K562 (cell line): Measurements from ENCODE around the gene TMEM252. TPM values are rescaled to one million over a fixed set of nuclear protein-coding genes. Genes with fewer than 3 reads are reported as not detected.

Experiments
- ATAC-seq: fragments of 200-7000 bp; cut with Tn5 transposase; 3 replicates; pipeline ENCODE4 v1.9.1; 2020; ENCODE audit warnings: moderate library complexity
- BruUV-seq: library from RNA; stranded (reverse); fragments of 400-500 nt; replicated peaks from 2 replicates; lab custom pipeline; 2021; lab: Mats Ljungman, UMichigan
- CTCF ChIA-PET: fragments of 300-600 bp; formaldehyde crosslinking; extraction: SDS; loops from one replicate; lab custom pipeline; 2021; ENCODE audit warnings: low intra/inter-chr PET ratio; lab: Yijun Ruan, JAX
- POLR2A ChIA-PET: fragments of 300-600, 350-650 bp; sonication (Branson Sonifier 250); formaldehyde crosslinking; extraction: SDS; loops from one replicate; lab custom pipeline; 2021; ENCODE audit warnings: antibody characterized with exemption, inconsistent platforms; lab: Yijun Ruan, JAX
- DNase-seq, 4 experiments: peaks; one replicate each; pipeline versions ENCODE4 v3.0.0 to v3.0.0-alpha.2; 2011 to 2018; ENCODE audit warnings: low spot score in 3 of 4, mixed read lengths in 3 of 4; ENCODE audit errors: extremely low read depth in 1 of 4
- FAIRE-seq: peaks from 2 replicates; lab custom pipeline; 2011; peaks lifted over from hg19 to GRCh38; lab: Jason Lieb, UNC
- H2AFZ ChIP-seq: 2 replicates; pipeline ENCODE4 v1.6.0; 2011; ENCODE audit warnings: low read depth, low read length, control low read depth, inconsistent platforms
- H3K27ac ChIP-seq: fragments of 200-600 bp; 3 replicates; pipeline ENCODE4 v1.8.0; 2011; ENCODE audit warnings: low read depth, mild to moderate bottlenecking, control low read depth, inconsistent platforms, low read length, moderate library complexity, mixed read lengths; ENCODE audit errors: extremely low read depth
- H3K27me3 ChIP-seq, 2 experiments: fragments of 300-600 bp in 1 of 2; 2 replicates in 1 of 2; 3 replicates in 1 of 2; pipeline versions ENCODE4 v1.6.0 to v1.8.0; 2011; ENCODE audit warnings: inconsistent platforms in 2 of 2, low read length in 2 of 2, mild to moderate bottlenecking in 1 of 2, mixed read lengths in 1 of 2, moderate library complexity in 1 of 2; ENCODE audit not compliant: control insufficient read depth in 2 of 2, insufficient read depth in 2 of 2
- H3K36me3 ChIP-seq: fragments of 300-600 bp; 3 replicates; pipeline ENCODE4 v1.8.0; 2011; ENCODE audit warnings: mild to moderate bottlenecking, low read length, inconsistent platforms; ENCODE audit not compliant: control insufficient read depth, insufficient read depth
- H3K4me1 ChIP-seq, 2 experiments: fragments of 200-600 bp in 1 of 2; replicated peaks in 1 of 2; 2 replicates in 1 of 2; 3 replicates in 1 of 2; pipeline versions ENCODE4 v1.5.1 to v1.8.0; 2011; ENCODE audit warnings: inconsistent platforms in 2 of 2, low read length in 2 of 2, mild to moderate bottlenecking in 1 of 2, mixed read lengths in 1 of 2, moderate library complexity in 1 of 2; ENCODE audit not compliant: control insufficient read depth in 2 of 2, insufficient read depth in 2 of 2
- H3K4me2 ChIP-seq: 2 replicates; pipeline ENCODE4 v1.6.1; 2011; ENCODE audit warnings: low read length, control low read depth, inconsistent platforms, mixed read lengths; ENCODE audit not compliant: insufficient read depth
- H3K4me3 ChIP-seq: fragments of 200-600 bp; sonication (generic), shearing (Covaris generic); 2 replicates; pipeline ENCODE4 v1.5.1; 2016; ENCODE audit warnings: control low read depth, inconsistent platforms
- H3K79me2 ChIP-seq: fragments of 200-600 bp; 3 replicates; pipeline ENCODE4 v1.8.0; 2011; ENCODE audit warnings: low read length, inconsistent platforms; ENCODE audit not compliant: control insufficient read depth, insufficient read depth
- H3K9ac ChIP-seq, 2 experiments: 2 replicates each; pipeline versions ENCODE4 v1.6.0 to v1.6.1; 2011; ENCODE audit warnings: low read depth in 2 of 2, low read length in 2 of 2, control low read depth in 1 of 2, inconsistent platforms in 1 of 2, mild to moderate bottlenecking in 1 of 2, mixed read lengths in 1 of 2; ENCODE audit not compliant: insufficient read depth in 1 of 2
- H3K9me1 ChIP-seq: one replicate; pipeline ENCODE4 v1.6.0; 2011; ENCODE audit warnings: inconsistent platforms, mild to moderate bottlenecking, low read length, moderate library complexity; ENCODE audit not compliant: control insufficient read depth, insufficient read depth
- H3K9me3 ChIP-seq: replicated peaks from 2 replicates; pipeline ENCODE4 v1.5.1; 2011; ENCODE audit warnings: low read depth, low read length, inconsistent platforms; ENCODE audit not compliant: control insufficient read depth, insufficient read depth
- H4K20me1 ChIP-seq: replicated peaks from 2 replicates; pipeline ENCODE4 v1.6.1; 2011; ENCODE audit warnings: low read length, inconsistent platforms, mixed read lengths; ENCODE audit not compliant: control insufficient read depth, insufficient read depth
- ARHGAP35 ChIP-seq: fragments of 450-650 bp; IDR thresholded peaks from 2 replicates; pipeline ENCODE4 v1.6.1; 2018; ENCODE audit not compliant: partially characterized antibody
- BRD9 ChIP-seq: fragments of 450-650 bp; IDR thresholded peaks from 2 replicates; pipeline ENCODE4 v1.6.1; 2018; ENCODE audit warnings: low read depth; ENCODE audit not compliant: partially characterized antibody
- CREB1 ChIP-seq, 2 experiments: sonication (generic) in 1 of 2; formaldehyde crosslinking in 1 of 2; IDR thresholded peaks; 2 replicates each; pipeline versions ENCODE4 v1.6.1 to v1.8.0; 2012 to 2022; ENCODE audit warnings: inconsistent platforms in 1 of 2, mild to moderate bottlenecking in 1 of 2, missing genetic modification reagents in 1 of 2, moderate library complexity in 1 of 2
- ESRRB ChIP-seq: fragments of 250-450 bp; sonication (Bioruptor Pico); IDR thresholded peaks from 2 replicates; pipeline ENCODE4 v1.5.0; 2020; ENCODE audit warnings: mild to moderate bottlenecking, moderate library complexity, borderline replicate concordance
- GABPB2 ChIP-seq: fragments of 250-450 bp; sonication (Bioruptor Pico); conservative IDR thresholded peaks from 2 replicates; pipeline ENCODE4 v1.5.1; 2021; ENCODE audit warnings: mild to moderate bottlenecking
- GTF2E2 ChIP-seq: fragments of 200-800 bp; sonication (Bioruptor generic); IDR thresholded peaks from 2 replicates; pipeline ENCODE4 v1.6.1; 2016; ENCODE audit warnings: missing genetic modification characterization, missing compliant biosample characterization
- GTF2F1 ChIP-seq: IDR thresholded peaks from 2 replicates; pipeline ENCODE4 v1.6.1; 2011; ENCODE audit warnings: low read depth, low read length, improper control_type of control experiment
- MYBL2 ChIP-seq, 2 experiments: fragments of 450-650 bp in 1 of 2; sonication (generic) in 1 of 2; formaldehyde crosslinking in 1 of 2; IDR thresholded peaks; 2 replicates each; pipeline versions ENCODE4 v1.6.1 to v1.8.1; 2017 to 2022; ENCODE audit warnings: borderline replicate concordance in 1 of 2, inconsistent platforms in 1 of 2, low read depth in 1 of 2, mild to moderate bottlenecking in 1 of 2, missing genetic modification reagents in 1 of 2, moderate library complexity in 1 of 2
- NFRKB ChIP-seq: fragments of 450-650 bp; IDR thresholded peaks from 2 replicates; pipeline ENCODE4 v1.6.1; 2016; ENCODE audit warnings: low read depth
- NFXL1 ChIP-seq: fragments of 450-650 bp; formaldehyde crosslinking; IDR thresholded peaks from 2 replicates; pipeline ENCODE4 v1.4.0; 2021; ENCODE audit warnings: mild to moderate bottlenecking
- NRF1 ChIP-seq, 2 experiments: fragments of 450-650 bp; IDR thresholded peaks in 1 of 2; conservative IDR thresholded peaks in 1 of 2; 2 replicates each; pipeline ENCODE4 v1.6.1; 2014; ENCODE audit warnings: mild to moderate bottlenecking in 2 of 2
- RBFOX2 ChIP-seq: fragments of 200-400 bp; formaldehyde crosslinking; IDR thresholded peaks from 2 replicates; pipeline ENCODE4 v1.6.1; 2017; ENCODE audit warnings: low read depth, mild to moderate bottlenecking, low read length, moderate library complexity
- TEAD4 ChIP-seq, 2 experiments: sonication (generic) in 1 of 2; formaldehyde crosslinking in 1 of 2; IDR thresholded peaks; 2 replicates each; pipeline versions ENCODE4 v1.6.1 to v1.8.0; 2012 to 2022; ENCODE audit warnings: borderline replicate concordance in 1 of 2, inconsistent platforms in 1 of 2, low read length in 1 of 2, mild to moderate bottlenecking in 1 of 2, missing genetic modification reagents in 1 of 2
- TRIM24 ChIP-seq, 2 experiments: fragments of 450-650 bp; IDR thresholded peaks; 2 replicates each; pipeline ENCODE4 v1.6.1; 2016
- ZNF140 ChIP-seq: fragments of 250-450 bp; sonication (Bioruptor Pico); IDR thresholded peaks from 2 replicates; pipeline ENCODE4 v1.8.0; 2021; ENCODE audit warnings: moderate library complexity, mild to moderate bottlenecking, inconsistent platforms
- in situ Hi-C: fragments of 300-500 bp; cut with MboI; formaldehyde crosslinking; loops from 4 replicates; pipeline ENCODE4 v1.15.0; 2018; ENCODE audit warnings: inconsistent platforms, mixed read lengths
- intact Hi-C: fragments of 100-400 bp; cut with micrococcal nuclease; formaldehyde crosslinking; loops from 2 replicates; pipeline ENCODE4 v1.14.2; 2022
- polyA plus RNA-seq, 8 experiments: library from polyadenylated mRNA; depleted of rRNA in 4 of 8; stranded (reverse) in 5 of 8; unstranded in 3 of 8; fragments of >200 nt; fragmentation: Nextera tagmentation in 2 of 8; fragmentation: Illumina TruSeq in 1 of 8; extraction: Ambion mirVana in 2 of 8; extraction: Trizol in 1 of 8; gene quantifications; 2 replicates each; pipeline versions ENCODE4 v1.2.1 to v1.2.3, GENCODE V29; 2011 to 2014; ENCODE audit warnings: inconsistent platforms in 1 of 8, missing spikeins in 1 of 8
- total RNA-seq, 7 experiments: library from RNA; depleted of rRNA in 6 of 7; stranded (reverse); fragments of >200 nt in 6 of 7; fragmentation: Illumina TruSeq in 2 of 7; extraction: Trizol in 2 of 7; gene quantifications; 2 replicates each; pipeline versions ENCODE4 v1.2.1 to v1.2.3, GENCODE V29; 2011 to 2021; ENCODE audit warnings: low replicate concordance in 1 of 7
- TF ChIP-seq, protein P1 (sequence below): fragments of 250-450 bp; sonication (Bioruptor Pico); IDR thresholded peaks from 2 replicates; pipeline ENCODE4 v1.5.0; 2021
- TF ChIP-seq, protein P2 (sequence below), 2 experiments: fragments of 250-450 bp in 1 of 2; fragments of 450-650 bp in 1 of 2; sonication (Bioruptor Pico) in 1 of 2; IDR thresholded peaks; 2 replicates each; pipeline versions ENCODE4 v1.6.1 to v1.8.0; 2016 to 2021; ENCODE audit warnings: mild to moderate bottlenecking in 2 of 2, moderate library complexity in 2 of 2, missing compliant biosample characterization in 1 of 2, missing genetic modification characterization in 1 of 2
- TF ChIP-seq, protein P3 (sequence below): fragments of 450-650 bp; IDR thresholded peaks from one replicate; pipeline ENCODE4 v1.6.1; 2018; ENCODE audit warnings: mild to moderate bottlenecking, moderate library complexity; ENCODE audit not compliant: partially characterized antibody

Gene TMEM252
- total and polyA plus RNA-seq, 9 of the 15 experiments (the other 6 are each of a cell fraction or from before 2014, with no cell fraction given): not detected

DNA sequence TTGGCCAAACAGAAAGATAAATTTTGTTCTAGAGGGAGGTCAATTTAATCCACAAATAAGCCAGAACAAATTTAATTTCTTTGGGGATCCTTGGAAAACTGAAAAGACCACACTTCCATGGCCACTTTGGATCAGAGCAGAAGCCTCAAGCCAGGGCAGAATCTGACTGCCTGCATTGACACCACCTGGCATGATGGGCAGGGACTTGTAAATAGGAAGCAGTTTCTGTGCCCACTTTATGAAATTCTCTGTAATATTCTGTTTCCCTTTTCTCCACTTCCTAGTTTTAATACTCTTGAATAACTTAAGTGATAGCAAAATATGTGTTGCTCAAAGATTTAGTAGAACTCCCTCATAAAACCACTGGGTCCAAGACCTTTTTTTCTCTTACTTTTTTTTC, 6.7 kb upstream of the TMEM252 start:
- POLR2A ChIA-PET: no interaction called here
- in situ Hi-C loops (no loop called here), intact Hi-C loops (no loop called here)
- Histone ChIP-seq H3K9me3 (no peaks in the 10 kb centered on the region), H3K79me2 (no peaks in the 10 kb centered on the region), H3K36me3 (no peaks in the 10 kb centered on the region), H3K27ac (no peak overlapping the region), H3K27me3 (0 out of 5 replicates have a peak, but pooled peaks cover 0 to 3% of the 10 kb centered on the region in 2 experiments), H3K4me3 (no peak overlapping the region), H3K4me2 (no peak overlapping the region), H3K4me1 (no peaks in the 10 kb centered on the region), H2AFZ (no peak overlapping the region), H3K9ac (no peak overlapping the region), H4K20me1 (no peaks in the 10 kb centered on the region), H3K9me1 (no peaks in the 10 kb centered on the region)
- no peak for FAIRE-seq
- DNase-seq: no peak
- no peak for ATAC-seq
- CTCF ChIA-PET: no interaction called here
- BruUV-seq: no TSS peak
- TF ChIP-seq TRIM24 (IDR thresholded peaks at IDR 0.05) (no peak), RBFOX2 (no peak), TEAD4 (IDR thresholded peaks at IDR 0.05; ENCODE audit: low read length) (no peak), TEAD4 (CRISPR knock-in tag; IDR thresholded peaks at IDR 0.05; ENCODE audit: borderline replicate concordance) (no peak), NRF1 (conservative IDR thresholded peaks at IDR 0.05 in 1 of 2, IDR thresholded peaks at IDR 0.05 in 1 of 2) (no peak), GTF2E2 (tag) (no peak), GTF2F1 (no peak), GABPB2 (CRISPR knock-in tag) (no peak), ARHGAP35 (no peak), CREB1 (IDR thresholded peaks at IDR 0.05) (no peak), CREB1 (CRISPR knock-in tag; IDR thresholded peaks at IDR 0.05) (no peak), MYBL2 (IDR thresholded peaks at IDR 0.05; ENCODE audit: low read depth) (no peak), MYBL2 (CRISPR knock-in tag; IDR thresholded peaks at IDR 0.05; ENCODE audit: borderline replicate concordance) (no peak), NFRKB (no peak), ZNF140 (CRISPR knock-in tag) (no peak), NFXL1 (CRISPR knock-in tag) (no peak), BRD9 (no peak), ESRRB (CRISPR knock-in tag) (no peak)
- TF ChIP-seq, protein P1, sequence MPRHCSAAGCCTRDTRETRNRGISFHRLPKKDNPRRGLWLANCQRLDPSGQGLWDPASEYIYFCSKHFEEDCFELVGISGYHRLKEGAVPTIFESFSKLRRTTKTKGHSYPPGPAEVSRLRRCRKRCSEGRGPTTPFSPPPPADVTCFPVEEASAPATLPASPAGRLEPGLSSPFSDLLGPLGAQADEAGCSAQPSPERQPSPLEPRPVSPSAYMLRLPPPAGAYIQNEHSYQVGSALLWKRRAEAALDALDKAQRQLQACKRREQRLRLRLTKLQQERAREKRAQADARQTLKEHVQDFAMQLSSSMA (CRISPR knock-in tag): no peak
- TF ChIP-seq, protein P2, sequence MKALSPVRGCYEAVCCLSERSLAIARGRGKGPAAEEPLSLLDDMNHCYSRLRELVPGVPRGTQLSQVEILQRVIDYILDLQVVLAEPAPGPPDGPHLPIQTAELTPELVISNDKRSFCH (CRISPR knock-in tag; IDR thresholded peaks at IDR 0.05): no peak
- TF ChIP-seq, protein P2 (tag; IDR thresholded peaks at IDR 0.05): no peak
- TF ChIP-seq, protein P3, sequence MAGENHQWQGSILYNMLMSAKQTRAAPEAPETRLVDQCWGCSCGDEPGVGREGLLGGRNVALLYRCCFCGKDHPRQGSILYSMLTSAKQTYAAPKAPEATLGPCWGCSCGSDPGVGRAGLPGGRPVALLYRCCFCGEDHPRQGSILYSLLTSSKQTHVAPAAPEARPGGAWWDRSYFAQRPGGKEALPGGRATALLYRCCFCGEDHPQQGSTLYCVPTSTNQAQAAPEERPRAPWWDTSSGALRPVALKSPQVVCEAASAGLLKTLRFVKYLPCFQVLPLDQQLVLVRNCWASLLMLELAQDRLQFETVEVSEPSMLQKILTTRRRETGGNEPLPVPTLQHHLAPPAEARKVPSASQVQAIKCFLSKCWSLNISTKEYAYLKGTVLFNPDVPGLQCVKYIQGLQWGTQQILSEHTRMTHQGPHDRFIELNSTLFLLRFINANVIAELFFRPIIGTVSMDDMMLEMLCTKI: no peak
